GM23338 (cell line): Measurements from ENCODE around the gene SCGN. TPM values are rescaled to one million over a fixed set of nuclear protein-coding genes. Genes with fewer than 3 reads are reported as not detected.

Experiments
- ATAC-seq: fragments of 200-7000 bp; cut with Tn5 transposase; 3 replicates; pipeline ENCODE4 v1.9.1; 2020
- DNase-seq: peaks from one replicate; pipeline ENCODE4 v3.0.0-alpha.2; 2015; ENCODE audit warnings: low spot score
- H2AFZ ChIP-seq: fragments of 200-600 bp; sonication (generic); 2 replicates; pipeline ENCODE4 v1.8.0; 2016; ENCODE audit warnings: antibody characterized with exemption, mild to moderate bottlenecking, moderate library complexity
- H3F3A ChIP-seq: fragments of 200-600 bp; sonication (generic); replicated peaks from 2 replicates; pipeline ENCODE4 v1.8.0; 2017; ENCODE audit warnings: antibody characterized with exemption, mixed run types, low read depth
- H3K27ac ChIP-seq: fragments of 200-600 bp; sonication (generic); 2 replicates; pipeline ENCODE4 v1.6.1; 2016; ENCODE audit warnings: low read depth
- H3K27me3 ChIP-seq: fragments of 200-600 bp; sonication (generic); 2 replicates; pipeline ENCODE4 v1.8.0; 2016; ENCODE audit warnings: mild to moderate bottlenecking, mixed run types, moderate library complexity; ENCODE audit not compliant: insufficient read depth
- H3K36me3 ChIP-seq: fragments of 200-600 bp; sonication (generic); 2 replicates; pipeline ENCODE4 v1.8.0; 2016; ENCODE audit warnings: mild to moderate bottlenecking; ENCODE audit not compliant: insufficient read depth
- H3K4me1 ChIP-seq: fragments of 200-600 bp; sonication (generic); 2 replicates; pipeline ENCODE4 v1.8.0; 2016; ENCODE audit warnings: mild to moderate bottlenecking, moderate library complexity; ENCODE audit not compliant: insufficient read depth
- H3K4me2 ChIP-seq: fragments of 200-600 bp; sonication (generic); 2 replicates; pipeline ENCODE4 v1.7.1; 2017; ENCODE audit warnings: mixed run types
- H3K4me3 ChIP-seq: fragments of 200-600 bp; sonication (generic); 2 replicates; pipeline ENCODE4 v1.6.1; 2016; ENCODE audit warnings: mixed run types
- H3K79me2 ChIP-seq: fragments of 200-600 bp; sonication (generic); replicated peaks from 2 replicates; pipeline ENCODE4 v1.8.0; 2017; ENCODE audit warnings: mild to moderate bottlenecking; ENCODE audit not compliant: insufficient read depth
- H3K9me2 ChIP-seq: fragments of 200-600 bp; sonication (generic); 2 replicates; pipeline ENCODE4 v1.8.0; 2017; ENCODE audit not compliant: insufficient read depth
- H4K20me1 ChIP-seq: fragments of 200-600 bp; sonication (generic); replicated peaks from 2 replicates; pipeline ENCODE4 v1.8.0; 2017; ENCODE audit warnings: mild to moderate bottlenecking; ENCODE audit not compliant: insufficient read depth
- H3K27ac Mint-ChIP-seq: 2 replicates; pipeline ENCODE4 v1.8.0; 2020; ENCODE audit warnings: inconsistent platforms, mild to moderate bottlenecking, moderate library complexity, mixed read lengths
- H3K27me3 Mint-ChIP-seq: 3 replicates; pipeline ENCODE4 v1.8.0; 2022; ENCODE audit warnings: low read depth, mild to moderate bottlenecking, moderate library complexity, mixed read lengths, inconsistent platforms; ENCODE audit not compliant: insufficient read depth, poor library complexity
- H3K36me3 Mint-ChIP-seq: 3 replicates; pipeline ENCODE4 v1.8.0; 2021; ENCODE audit warnings: low read depth, mild to moderate bottlenecking, inconsistent platforms, moderate library complexity, mixed read lengths
- H3K4me1 Mint-ChIP-seq: 3 replicates; pipeline ENCODE4 v1.8.0; 2020; ENCODE audit warnings: mild to moderate bottlenecking, inconsistent platforms, mixed read lengths
- H3K4me3 Mint-ChIP-seq: 3 replicates; pipeline ENCODE4 v1.8.0; 2021; ENCODE audit warnings: moderate library complexity, mild to moderate bottlenecking, inconsistent platforms, mixed read lengths
- H3K9me3 Mint-ChIP-seq: 3 replicates; pipeline ENCODE4 v1.8.0; 2020; ENCODE audit warnings: moderate library complexity, mild to moderate bottlenecking, inconsistent platforms, mixed read lengths
- CREB1 ChIP-seq: fragments of 250-450 bp; sonication (Bioruptor Pico); IDR thresholded peaks from 2 replicates; pipeline ENCODE4 v1.5.0; 2020; ENCODE audit warnings: low read depth, mild to moderate bottlenecking, moderate library complexity
- CTCF ChIP-seq, 2 experiments: fragments of 200-600 bp in 1 of 2; sonication (generic) in 1 of 2; conservative IDR thresholded peaks; 2 replicates each; pipeline versions ENCODE4 v1.5.1 to v1.6.1; 2016 to 2017; ENCODE audit warnings: antibody characterized with exemption in 2 of 2, low read depth in 2 of 2, mild to moderate bottlenecking in 2 of 2, moderate library complexity in 1 of 2
- ETS1 ChIP-seq: IDR thresholded peaks from 2 replicates; pipeline ENCODE4 v1.6.1; 2016; ENCODE audit warnings: antibody characterized with exemption
- EZH2 ChIP-seq: fragments of 200-600 bp; sonication (generic); IDR thresholded peaks from one replicate; pipeline ENCODE4 v1.8.0; 2017; ENCODE audit warnings: antibody characterized with exemption, mild to moderate bottlenecking, low read depth; ENCODE audit not compliant: unreplicated experiment
- EZH2phosphoT487 ChIP-seq: fragments of 200-600 bp; sonication (generic); IDR thresholded peaks from one replicate; pipeline ENCODE4 v1.8.1; 2018; ENCODE audit warnings: antibody characterized with exemption; ENCODE audit not compliant: unreplicated experiment
- JUNB ChIP-seq: IDR thresholded peaks from one replicate; pipeline ENCODE4 v1.6.1; 2016; ENCODE audit warnings: antibody characterized with exemption; ENCODE audit not compliant: unreplicated experiment
- NANOG ChIP-seq: IDR thresholded peaks from 2 replicates; pipeline ENCODE4 v1.6.1; 2016; ENCODE audit warnings: antibody characterized with exemption, borderline replicate concordance
- POLR2AphosphoS5 ChIP-seq: IDR thresholded peaks from 2 replicates; pipeline ENCODE4 v1.6.1; 2016; ENCODE audit warnings: antibody characterized with exemption, low read depth
- REST ChIP-seq: IDR thresholded peaks from one replicate; pipeline ENCODE4 v1.6.1; 2018; ENCODE audit warnings: antibody characterized with exemption; ENCODE audit not compliant: unreplicated experiment
- STAT1 ChIP-seq: IDR thresholded peaks from one replicate; pipeline ENCODE4 v1.6.1; 2016; ENCODE audit warnings: antibody characterized with exemption; ENCODE audit not compliant: unreplicated experiment
- ZNF114 ChIP-seq: fragments of 250-450 bp; sonication (Bioruptor Pico); IDR thresholded peaks from 2 replicates; pipeline ENCODE4 v1.5.0; 2020; ENCODE audit warnings: mild to moderate bottlenecking, moderate library complexity
- ZNF331 ChIP-seq: fragments of 250-450 bp; sonication (Bioruptor Pico); IDR thresholded peaks from 2 replicates; pipeline ENCODE4 v1.5.0; 2020; ENCODE audit warnings: low read depth, mild to moderate bottlenecking, moderate library complexity
- ZNF462 ChIP-seq: fragments of 250-450 bp; sonication (Bioruptor Pico); IDR thresholded peaks from 2 replicates; pipeline ENCODE4 v1.5.0; 2020; ENCODE audit warnings: mild to moderate bottlenecking, moderate library complexity
- long read RNA-seq: library from polyadenylated mRNA; unstranded; transcript quantifications from one replicate; pipeline ENCODE4 v2.0.0, GENCODE V29; 2020; ENCODE audit not compliant: unreplicated experiment
- polyA plus RNA-seq: library from polyadenylated mRNA; unstranded; fragments of >200 nt; fragmentation: Nextera tagmentation; extraction: Ambion mirVana; gene quantifications from 2 replicates; pipeline ENCODE4 v1.2.1, GENCODE V29; 2016
- total RNA-seq: library from RNA; depleted of rRNA; stranded (reverse); fragments of >200 nt; shearing (Covaris generic); gene quantifications from 2 replicates; pipeline ENCODE4 v1.2.3, GENCODE V29; 2014; rRNA removed

Gene SCGN
- total RNA-seq (not detected in 2 replicates), polyA plus RNA-seq (not detected in 2 replicates)
- long read RNA-seq, result 0 reads

- H3K4me3 ChIP-seq, result peak within 1 kb of the TSS; percentile 68
- no peaks in the 10 kb centered on the region for H3K9me2 ChIP-seq
- peak within 1 kb of the TSS; percentile 98 for H2AFZ ChIP-seq
- no peak within 1 kb of the TSS for H3K27ac ChIP-seq
- DNase-seq (peak; percentile 91), ATAC-seq (peak; percentile 98)
- TF ChIP-seq NANOG, result no peak
- TF ChIP-seq CREB1 (CRISPR knock-in tag), result peak; percentile 51; the same call in 1 of the 2 replicates
- TF ChIP-seq ETS1, result no peak
- TF ChIP-seq ZNF462 (CRISPR knock-in tag), result peak; percentile 79; the same call in 1 of the 2 replicates
- 0 out of 2 replicates have a peak, but pooled peaks have one; percentile 37 for TF ChIP-seq ZNF114
- TF ChIP-seq POLR2AphosphoS5, result no peak
- TF ChIP-seq REST, result peak; percentile 93
- TF ChIP-seq EZH2, result no peak
- no peak for TF ChIP-seq ZNF331 (CRISPR knock-in tag)
- TF ChIP-seq CTCF (conservative IDR thresholded peaks at IDR 0.05; ENCODE audit: low read depth in 2 of 2), result no peak
- TF ChIP-seq STAT1, result no peak
- no peak for TF ChIP-seq JUNB
- no peak for TF ChIP-seq EZH2phosphoT487
- peaks cover 1% of the 10 kb centered on the region for H3K27me3 Mint-ChIP-seq
- peaks cover 20% of the 10 kb centered on the region for H3K4me1 Mint-ChIP-seq
- peaks cover 35% of the 10 kb centered on the region for H3K27me3 ChIP-seq
- H3K27ac Mint-ChIP-seq, result no peak within 1 kb of the TSS
- peak within 1 kb of the TSS; percentile 76 for H3K4me3 Mint-ChIP-seq
- no peaks in the 10 kb centered on the region for H3K79me2 ChIP-seq
- no peaks in the 10 kb centered on the region for H3K36me3 Mint-ChIP-seq
- H3K4me2 ChIP-seq, result peak within 1 kb of the TSS; percentile 97
- 0 out of 2 replicates have a peak, but pooled peaks cover 5% of the 10 kb centered on the region for H4K20me1 ChIP-seq
- peaks cover 20% of the 10 kb centered on the region; the same call in 1 of the 2 replicates for H3K4me1 ChIP-seq
- H3F3A ChIP-seq, result no peaks in the 10 kb centered on the region; the same call in 1 of the 2 replicates
- H3K36me3 ChIP-seq, result no peaks in the 10 kb centered on the region
- no peaks in the 10 kb centered on the region for H3K9me3 Mint-ChIP-seq
Observed at GRCh38 chr6:25652007-25652515, at the start of gene SCGN. Gene SCGN, plus strand, starts transcription at chr6:25652215. Its CDS starts 189 bp downstream, at chr6:25652404.
